HEK293T (cell line): Measurements from ENCODE around the gene KDM2B.

Experiments used
- BHLHE40 ChIP-seq: fragments of 450-650 bp; IDR thresholded peaks from 2 replicates; pipeline ENCODE4 v1.6.1; 2016; ENCODE audit warnings: mild to moderate bottlenecking, moderate library complexity, borderline replicate concordance
- CTBP1 ChIP-seq: fragments of 450-650 bp; IDR thresholded peaks from 2 replicates; pipeline ENCODE4 v1.6.1; 2016; ENCODE audit warnings: borderline replicate concordance
- ELF4 ChIP-seq: fragments of 450-650 bp; IDR thresholded peaks from 2 replicates; pipeline ENCODE4 v1.6.1; 2017; ENCODE audit warnings: antibody characterized with exemption
- FOXA1 ChIP-seq: fragments of 450-650 bp; IDR thresholded peaks from 2 replicates; pipeline ENCODE4 v1.6.1; 2016; ENCODE audit warnings: mild to moderate bottlenecking
- FOXK2 ChIP-seq: fragments of 450-650 bp; IDR thresholded peaks from 2 replicates; pipeline ENCODE4 v1.6.1; 2016; ENCODE audit warnings: mild to moderate bottlenecking
- NFRKB ChIP-seq: fragments of 450-650 bp; IDR thresholded peaks from 2 replicates; pipeline ENCODE4 v1.6.1; 2016; ENCODE audit warnings: mild to moderate bottlenecking, moderate library complexity
- PKNOX1 ChIP-seq: fragments of 450-650 bp; IDR thresholded peaks from 2 replicates; pipeline ENCODE4 v1.6.1; 2016
- SP1 ChIP-seq: fragments of 450-650 bp; IDR thresholded peaks from 2 replicates; pipeline ENCODE4 v1.6.1; 2017
- SUZ12 ChIP-seq: fragments of 450-650 bp; IDR thresholded peaks from 2 replicates; pipeline ENCODE4 v1.6.1; 2016; ENCODE audit warnings: mild to moderate bottlenecking
- TARDBP ChIP-seq: fragments of 450-650 bp; IDR thresholded peaks from 2 replicates; pipeline ENCODE4 v1.6.1; 2016

DNA sequence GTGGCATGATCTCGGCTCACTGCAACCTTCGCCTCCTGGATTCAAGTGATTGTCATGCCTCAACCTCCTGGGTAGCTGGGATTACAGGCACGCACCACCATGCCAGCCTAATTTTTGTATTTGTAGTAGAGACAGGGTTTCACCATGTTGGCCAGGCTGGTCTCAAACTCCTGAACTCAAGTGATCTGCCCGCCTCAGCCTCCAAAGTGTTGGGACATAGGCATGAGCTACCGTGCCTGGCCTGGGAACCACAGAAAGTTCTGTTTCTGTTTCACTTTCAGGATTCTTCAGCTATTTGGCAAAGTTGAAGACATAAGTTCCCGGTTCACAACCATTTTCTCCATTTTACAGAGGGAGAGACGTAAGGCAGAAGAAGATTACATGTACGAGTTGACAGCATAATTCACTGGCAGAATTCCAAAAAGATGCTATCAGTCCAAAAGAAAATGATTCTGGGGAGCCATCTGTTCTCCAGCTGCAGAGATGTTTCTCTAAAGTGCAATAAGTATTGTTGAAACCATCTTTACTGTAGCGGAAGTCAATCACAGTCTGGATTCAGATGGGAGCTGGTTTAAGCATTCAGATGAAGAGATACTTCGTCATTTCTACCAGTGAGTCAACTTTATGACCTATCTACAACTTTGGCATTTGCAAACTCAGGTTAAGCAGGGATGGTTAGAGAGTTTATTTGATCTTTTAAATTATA is 189.1 kb downstream of the KDM2B start:
- TF ChIP-seq ELF4, result no peak
- TF ChIP-seq BHLHE40, result no peak
- no peak for TF ChIP-seq SP1
- no peak for TF ChIP-seq CTBP1
- TF ChIP-seq PKNOX1, result no peak
- TF ChIP-seq TARDBP, result no peak
- TF ChIP-seq FOXK2, result no peak
- no peak for TF ChIP-seq NFRKB
- no peak for TF ChIP-seq FOXA1
- TF ChIP-seq SUZ12, result no peak
